Measurements from ENCODE around the gene KNDC1.

GRCh38 chr10:133176546-133176945 is 16.5 kb downstream of the KNDC1 start:
- TF ChIP-seq, protein P1, sequence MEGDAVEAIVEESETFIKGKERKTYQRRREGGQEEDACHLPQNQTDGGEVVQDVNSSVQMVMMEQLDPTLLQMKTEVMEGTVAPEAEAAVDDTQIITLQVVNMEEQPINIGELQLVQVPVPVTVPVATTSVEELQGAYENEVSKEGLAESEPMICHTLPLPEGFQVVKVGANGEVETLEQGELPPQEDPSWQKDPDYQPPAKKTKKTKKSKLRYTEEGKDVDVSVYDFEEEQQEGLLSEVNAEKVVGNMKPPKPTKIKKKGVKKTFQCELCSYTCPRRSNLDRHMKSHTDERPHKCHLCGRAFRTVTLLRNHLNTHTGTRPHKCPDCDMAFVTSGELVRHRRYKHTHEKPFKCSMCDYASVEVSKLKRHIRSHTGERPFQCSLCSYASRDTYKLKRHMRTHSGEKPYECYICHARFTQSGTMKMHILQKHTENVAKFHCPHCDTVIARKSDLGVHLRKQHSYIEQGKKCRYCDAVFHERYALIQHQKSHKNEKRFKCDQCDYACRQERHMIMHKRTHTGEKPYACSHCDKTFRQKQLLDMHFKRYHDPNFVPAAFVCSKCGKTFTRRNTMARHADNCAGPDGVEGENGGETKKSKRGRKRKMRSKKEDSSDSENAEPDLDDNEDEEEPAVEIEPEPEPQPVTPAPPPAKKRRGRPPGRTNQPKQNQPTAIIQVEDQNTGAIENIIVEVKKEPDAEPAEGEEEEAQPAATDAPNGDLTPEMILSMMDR (IDR thresholded peaks at IDR 0.05; ENCODE audit: poor library complexity, severe bottlenecking), result no peak
- TF ChIP-seq EZH2 (IDR thresholded peaks at IDR 0.05; ENCODE audit: borderline replicate concordance, insufficient read depth, low read length, poor library complexity, severe bottlenecking) (no peak), MXI1 (conservative IDR thresholded peaks at IDR 0.05; ENCODE audit: poor library complexity, severe bottlenecking) (no peak), POLR2AphosphoS5 (IDR thresholded peaks at IDR 0.05) (no peak), EP300 (conservative IDR thresholded peaks at IDR 0.05; ENCODE audit: poor library complexity, severe bottlenecking) (no peak), TAF1 (IDR thresholded peaks at IDR 0.05; ENCODE audit: low read depth) (no peak)
- TF ChIP-seq, protein P2, sequence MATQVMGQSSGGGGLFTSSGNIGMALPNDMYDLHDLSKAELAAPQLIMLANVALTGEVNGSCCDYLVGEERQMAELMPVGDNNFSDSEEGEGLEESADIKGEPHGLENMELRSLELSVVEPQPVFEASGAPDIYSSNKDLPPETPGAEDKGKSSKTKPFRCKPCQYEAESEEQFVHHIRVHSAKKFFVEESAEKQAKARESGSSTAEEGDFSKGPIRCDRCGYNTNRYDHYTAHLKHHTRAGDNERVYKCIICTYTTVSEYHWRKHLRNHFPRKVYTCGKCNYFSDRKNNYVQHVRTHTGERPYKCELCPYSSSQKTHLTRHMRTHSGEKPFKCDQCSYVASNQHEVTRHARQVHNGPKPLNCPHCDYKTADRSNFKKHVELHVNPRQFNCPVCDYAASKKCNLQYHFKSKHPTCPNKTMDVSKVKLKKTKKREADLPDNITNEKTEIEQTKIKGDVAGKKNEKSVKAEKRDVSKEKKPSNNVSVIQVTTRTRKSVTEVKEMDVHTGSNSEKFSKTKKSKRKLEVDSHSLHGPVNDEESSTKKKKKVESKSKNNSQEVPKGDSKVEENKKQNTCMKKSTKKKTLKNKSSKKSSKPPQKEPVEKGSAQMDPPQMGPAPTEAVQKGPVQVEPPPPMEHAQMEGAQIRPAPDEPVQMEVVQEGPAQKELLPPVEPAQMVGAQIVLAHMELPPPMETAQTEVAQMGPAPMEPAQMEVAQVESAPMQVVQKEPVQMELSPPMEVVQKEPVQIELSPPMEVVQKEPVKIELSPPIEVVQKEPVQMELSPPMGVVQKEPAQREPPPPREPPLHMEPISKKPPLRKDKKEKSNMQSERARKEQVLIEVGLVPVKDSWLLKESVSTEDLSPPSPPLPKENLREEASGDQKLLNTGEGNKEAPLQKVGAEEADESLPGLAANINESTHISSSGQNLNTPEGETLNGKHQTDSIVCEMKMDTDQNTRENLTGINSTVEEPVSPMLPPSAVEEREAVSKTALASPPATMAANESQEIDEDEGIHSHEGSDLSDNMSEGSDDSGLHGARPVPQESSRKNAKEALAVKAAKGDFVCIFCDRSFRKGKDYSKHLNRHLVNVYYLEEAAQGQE (IDR thresholded peaks at IDR 0.05; ENCODE audit: borderline replicate concordance), result no peak
